ENCODE data around the gene CDH13.

The CDH13 gene

GRCh38 chr16:83714286-83714685 lies 1087.5 kb downstream of the CDH13 start:
- H3K27me3 ChIP-seq (ENCODE audit: insufficient read depth, poor library complexity, severe bottlenecking), result no peaks in the 10 kb centered on the region
- TF ChIP-seq CTCF (IDR thresholded peaks at IDR 0.05; ENCODE audit: insufficient read depth, low read length) (no peak), GABPA (IDR thresholded peaks at IDR 0.05; ENCODE audit: low read depth) (no peak), REST (IDR thresholded peaks at IDR 0.05; ENCODE audit: insufficient replicate concordance, low read depth) (no peak), POLR2AphosphoS5 (IDR thresholded peaks at IDR 0.05; ENCODE audit: low read depth) (no peak), SPI1 (IDR thresholded peaks at IDR 0.05; ENCODE audit: borderline replicate concordance, low read depth) (no peak)
- H3K27ac ChIP-seq (replicated peaks), result no peak overlapping the region
- no peak for DNase-seq (ENCODE audit: low read depth in 1 of 2, low spot score in 1 of 2)
- H3K4me3 ChIP-seq (replicated peaks; ENCODE audit: insufficient read depth, low read length), result no peak overlapping the region

GRCh38 chr16:83715217-83715920 lies 1088.6 kb downstream of the CDH13 start:
- no peak for DNase-seq (ENCODE audit: low read depth in 1 of 2, low spot score in 1 of 2)

More at GRCh38 chr16:83715217-83715920, 1088.6 kb downstream of the CDH13 start:
- TF ChIP-seq POLR2AphosphoS5 (IDR thresholded peaks at IDR 0.05; ENCODE audit: low read depth), result no peak
- no peak for TF ChIP-seq SPI1 (IDR thresholded peaks at IDR 0.05; ENCODE audit: borderline replicate concordance, low read depth)
- TF ChIP-seq CTCF (IDR thresholded peaks at IDR 0.05; ENCODE audit: insufficient read depth, low read length), result no peak
- no peak for TF ChIP-seq GABPA (IDR thresholded peaks at IDR 0.05; ENCODE audit: low read depth)
- TF ChIP-seq REST (IDR thresholded peaks at IDR 0.05; ENCODE audit: insufficient replicate concordance, low read depth), result no peak
- no peak overlapping the region for H3K4me3 ChIP-seq (replicated peaks; ENCODE audit: insufficient read depth, low read length)
- H3K27ac ChIP-seq (replicated peaks), result no peak overlapping the region
- H3K27me3 ChIP-seq (ENCODE audit: insufficient read depth, poor library complexity, severe bottlenecking), result no peaks in the 10 kb centered on the region
